KBM-7 (cell line): ENCODE results near the gene FBXL2.
"Not testable (repeated sequence)": the region's sequence is repeated elsewhere in the genome, so short reads cannot be mapped to it uniquely, and the experiment has no call there.

Source experiments
- DNase-seq: peaks from one replicate; pipeline ENCODE4 v3.0.0-alpha.2; 2015
- in situ Hi-C: fragments of 300-500 bp; cut with MboI; formaldehyde crosslinking; loops from 2 replicates; pipeline ENCODE4 v1.14.3; 2020; ENCODE audit warnings: low sequenced_read_pairs, low pct_unique_long_range_greater_than_20kb, mixed read lengths

Gene FBXL2

DNA sequence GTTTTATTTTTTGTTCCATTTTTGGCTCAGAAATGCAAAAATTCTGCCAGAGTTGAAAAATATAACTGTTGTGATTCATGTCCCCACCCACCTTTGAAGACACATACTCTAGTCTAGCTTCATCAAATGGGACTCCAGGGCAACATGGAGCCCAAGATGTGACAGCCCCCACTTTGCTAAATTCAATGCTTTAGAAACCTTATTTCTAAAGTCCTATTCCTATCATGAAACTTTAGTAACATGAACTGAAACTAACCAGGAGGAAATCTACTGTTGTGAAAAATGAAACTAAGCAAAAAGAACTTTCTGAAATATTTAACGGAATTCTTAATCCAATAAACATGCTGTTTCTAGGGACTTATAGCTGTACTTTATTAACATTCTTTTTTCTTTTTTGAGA, 142.7 kb downstream of the FBXL2 start:
- no peak for DNase-seq
- in situ Hi-C loops, result no loop called here

GRCh38 chr3:33420966-33421365, 143.7 kb downstream of the FBXL2 start:
- DNase-seq, result no peak
- in situ Hi-C loops, result no loop called here

- in situ Hi-C loops, result no loop called here
Observed at GRCh38 chr3:33424606-33425452, 147.6 kb downstream of the FBXL2 start.

GRCh38 chr3:33425453-33425852, 148.2 kb downstream of the FBXL2 start:
- in situ Hi-C loops, result no loop called here
- no peak for DNase-seq

More at GRCh38 chr3:33424606-33425452, 147.6 kb downstream of the FBXL2 start:
- no peak for DNase-seq

DNA sequence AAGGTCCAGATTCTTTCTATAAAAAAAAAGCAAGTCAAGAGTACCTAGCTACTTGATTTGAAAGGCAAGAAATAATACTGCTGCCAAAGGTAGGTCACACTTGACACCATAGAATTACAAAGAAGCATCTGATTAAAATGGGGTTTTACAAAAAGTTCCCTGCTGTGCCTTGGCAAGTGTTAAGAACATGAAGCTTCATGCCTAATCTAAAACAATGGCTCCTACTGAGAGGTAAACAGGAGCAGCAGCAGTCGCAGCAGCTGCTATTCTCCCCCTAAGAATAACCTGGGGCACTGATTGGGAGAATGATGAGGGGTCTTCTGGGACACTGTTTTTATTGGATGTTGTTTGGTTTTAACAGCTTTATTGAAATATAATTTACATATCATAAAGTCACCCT, 148.8 kb downstream of the FBXL2 start:
- in situ Hi-C loops, result no loop called here
- no peak for DNase-seq

DNA sequence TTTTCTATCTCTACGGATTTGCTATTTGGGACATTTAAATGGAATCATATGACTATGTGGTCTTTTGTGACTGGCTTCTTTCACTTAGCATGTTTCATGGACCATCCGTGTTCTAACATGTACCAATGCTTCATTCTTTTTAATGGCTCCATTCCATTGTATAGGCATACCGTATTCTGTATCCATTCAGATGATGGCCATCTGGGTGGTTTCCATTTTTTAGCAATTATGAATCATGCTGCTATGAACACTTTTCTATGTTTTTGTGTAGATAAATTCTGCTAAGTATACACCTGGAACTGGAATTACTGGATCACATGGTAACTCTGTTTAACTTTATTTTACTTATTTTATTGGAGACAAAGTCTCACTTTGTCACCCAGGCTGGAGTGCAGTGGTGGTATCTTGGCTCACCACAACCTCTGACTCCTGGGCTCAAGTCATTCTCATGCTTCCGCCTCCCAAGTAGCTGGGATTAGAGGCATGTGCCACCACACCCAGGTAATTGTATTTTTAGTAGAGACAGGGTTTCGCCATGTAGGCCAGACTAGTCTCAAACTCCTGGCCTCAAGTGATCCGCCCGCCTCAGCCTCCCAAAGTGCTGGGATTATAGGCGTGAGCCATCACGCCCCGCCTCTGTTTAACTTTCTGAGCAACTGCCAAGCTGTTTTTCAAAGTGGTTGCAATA, 149.5 kb downstream of the FBXL2 start:
- DNase-seq, result no peak
- in situ Hi-C loops, result no loop called here

DNA sequence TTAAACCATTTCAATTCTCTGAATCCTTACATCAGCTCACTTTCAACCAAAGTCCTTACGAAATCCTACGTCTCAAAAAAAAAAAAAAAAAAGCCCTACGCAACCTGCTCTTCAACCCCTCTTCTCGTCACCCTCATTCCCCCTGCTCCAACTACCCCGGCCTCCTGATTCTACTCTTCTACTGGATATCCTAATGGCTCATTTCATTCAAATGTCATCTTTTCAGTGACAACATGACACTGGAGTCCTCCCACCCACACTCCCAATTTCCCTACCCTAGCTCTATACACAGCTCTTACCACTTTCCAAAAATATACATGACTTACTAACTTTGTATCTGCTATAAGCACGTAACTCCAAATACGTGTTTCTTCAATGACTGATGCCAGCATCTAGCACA, 151.5 kb downstream of the FBXL2 start:
- in situ Hi-C loops, result no loop called here
- DNase-seq, result no peak

GRCh38 chr3:33429306-33429705, 152.1 kb downstream of the FBXL2 start:
- DNase-seq, in situ Hi-C loops: not testable (repeated sequence)

DNA sequence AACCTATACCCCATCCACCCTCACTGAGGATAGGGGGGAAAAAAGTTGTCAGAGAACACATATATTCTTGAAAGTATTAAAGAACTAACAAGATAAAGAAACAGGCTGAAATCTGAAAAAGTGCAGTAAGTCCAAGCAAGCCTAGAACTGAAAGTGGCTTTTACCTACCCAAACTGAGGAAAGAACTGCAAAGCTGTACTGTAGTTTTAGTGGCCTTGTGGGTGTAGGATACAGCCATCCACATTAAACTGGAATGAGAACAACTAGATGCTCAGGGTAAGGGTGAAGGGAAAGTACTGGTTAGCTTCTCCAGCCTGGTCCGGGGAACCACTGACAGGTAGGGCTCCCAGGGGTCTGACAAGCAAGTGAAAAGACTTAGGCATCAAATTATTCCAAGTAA, 152.8 kb downstream of the FBXL2 start:
- in situ Hi-C loops, result no loop called here
- no peak for DNase-seq

GRCh38 chr3:33430571-33430970, 153.3 kb downstream of the FBXL2 start:
- DNase-seq, result no peak
- in situ Hi-C loops, result no loop called here

- in situ Hi-C loops, result no loop called here
- no peak for DNase-seq
Observed at GRCh38 chr3:33433843-33434242, 156.6 kb downstream of the FBXL2 start.
